Neutrophil (primary cell): ENCODE data around the gene CDC14B.

Experiments used
- H3K27ac ChIP-seq: fragments of 200-600 bp; sonication (generic); 2 replicates; pipeline ENCODE4 v1.5.1; 2016; ENCODE audit warnings: mild to moderate bottlenecking, moderate library complexity
- H3K27me3 ChIP-seq: fragments of 200-600 bp; sonication (generic); 2 replicates; pipeline ENCODE4 v1.6.0; 2016; ENCODE audit warnings: mild to moderate bottlenecking
- H3K36me3 ChIP-seq: fragments of 200-600 bp; sonication (generic); 2 replicates; pipeline ENCODE4 v1.5.1; 2017
- H3K4me1 ChIP-seq, 2 experiments: fragments of 200-600 bp in 1 of 2; sonication (generic) in 1 of 2; 1 replicate in 1 of 2; 2 replicates in 1 of 2; pipeline versions ENCODE4 v1.5.1 to v1.6.1; 2013 to 2016; ENCODE audit warnings: low read depth in 1 of 2, low read length in 1 of 2, mild to moderate bottlenecking in 1 of 2, moderate library complexity in 1 of 2; ENCODE audit not compliant: control insufficient read depth in 1 of 2, insufficient read depth in 1 of 2
- H3K4me3 ChIP-seq, 2 experiments: fragments of 200-600 bp in 1 of 2; sonication (generic) in 1 of 2; 1 replicate in 1 of 2; 2 replicates in 1 of 2; pipeline ENCODE4 v1.5.1; 2013 to 2016; ENCODE audit warnings: low read depth in 1 of 2, low read length in 1 of 2, mild to moderate bottlenecking in 1 of 2, moderate library complexity in 1 of 2
- H3K9me3 ChIP-seq: fragments of 200-600 bp; sonication (generic); 2 replicates; pipeline ENCODE4 v1.5.1; 2016
- TF ChIP-seq, protein P1 (sequence below): fragments of 200-600 bp; sonication (generic); IDR thresholded peaks from 2 replicates; pipeline ENCODE4 v1.5.1; 2016; ENCODE audit warnings: antibody characterized with exemption

CDC14B gene

DNA sequence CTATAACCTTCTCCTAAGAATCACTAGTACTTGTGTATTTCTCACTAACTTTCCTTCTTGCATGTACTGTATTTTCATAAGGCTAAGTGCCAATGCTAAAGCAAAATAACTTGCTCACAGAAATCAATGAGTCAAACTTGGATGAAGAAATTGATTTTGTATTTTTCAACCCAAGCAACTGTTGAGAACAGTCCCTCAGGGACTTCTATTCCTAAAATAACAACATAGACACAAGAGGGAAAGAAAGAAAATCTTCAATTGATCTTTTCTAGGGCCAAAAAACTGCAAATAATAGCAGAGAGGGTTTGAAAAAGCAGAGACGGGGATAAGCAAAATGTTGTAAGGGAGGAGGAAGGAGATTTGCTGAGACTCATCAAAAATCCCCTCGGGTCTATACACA is 99.9 kb downstream of the CDC14B start:
- H3K27ac ChIP-seq: no peak overlapping the region
- H3K9me3 ChIP-seq: no peaks in the 10 kb centered on the region
- peaks cover 9% of the 10 kb centered on the region for H3K36me3 ChIP-seq
- no peak overlapping the region for H3K4me3 ChIP-seq
- peaks cover 13 to 16% of the 10 kb centered on the region in 2 experiments for H3K4me1 ChIP-seq
- TF ChIP-seq, protein P1, sequence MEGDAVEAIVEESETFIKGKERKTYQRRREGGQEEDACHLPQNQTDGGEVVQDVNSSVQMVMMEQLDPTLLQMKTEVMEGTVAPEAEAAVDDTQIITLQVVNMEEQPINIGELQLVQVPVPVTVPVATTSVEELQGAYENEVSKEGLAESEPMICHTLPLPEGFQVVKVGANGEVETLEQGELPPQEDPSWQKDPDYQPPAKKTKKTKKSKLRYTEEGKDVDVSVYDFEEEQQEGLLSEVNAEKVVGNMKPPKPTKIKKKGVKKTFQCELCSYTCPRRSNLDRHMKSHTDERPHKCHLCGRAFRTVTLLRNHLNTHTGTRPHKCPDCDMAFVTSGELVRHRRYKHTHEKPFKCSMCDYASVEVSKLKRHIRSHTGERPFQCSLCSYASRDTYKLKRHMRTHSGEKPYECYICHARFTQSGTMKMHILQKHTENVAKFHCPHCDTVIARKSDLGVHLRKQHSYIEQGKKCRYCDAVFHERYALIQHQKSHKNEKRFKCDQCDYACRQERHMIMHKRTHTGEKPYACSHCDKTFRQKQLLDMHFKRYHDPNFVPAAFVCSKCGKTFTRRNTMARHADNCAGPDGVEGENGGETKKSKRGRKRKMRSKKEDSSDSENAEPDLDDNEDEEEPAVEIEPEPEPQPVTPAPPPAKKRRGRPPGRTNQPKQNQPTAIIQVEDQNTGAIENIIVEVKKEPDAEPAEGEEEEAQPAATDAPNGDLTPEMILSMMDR: no peak
- no peaks in the 10 kb centered on the region for H3K27me3 ChIP-seq

DNA sequence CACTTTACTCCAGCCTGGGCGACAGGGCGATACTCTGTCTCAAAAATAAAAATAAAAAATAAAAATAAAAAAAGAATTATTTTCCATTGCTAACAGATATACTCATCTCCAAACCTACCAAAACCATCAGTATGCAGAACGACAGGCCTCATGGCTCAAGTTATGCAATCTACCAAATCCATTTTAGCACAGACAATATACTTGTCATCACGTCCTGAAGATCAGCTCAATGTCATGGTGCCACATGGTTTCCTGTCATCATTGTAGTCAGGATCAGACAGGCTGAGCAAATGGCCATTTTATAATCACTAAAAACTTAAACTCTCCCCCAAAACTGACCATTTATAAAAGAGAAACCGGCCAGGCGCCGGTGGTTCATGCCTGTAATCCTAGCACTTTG is 100.5 kb downstream of the CDC14B start:
- Histone ChIP-seq H3K27me3 (no peaks in the 10 kb centered on the region), H3K9me3 (no peaks in the 10 kb centered on the region), H3K36me3 (peaks cover 16% of the 10 kb centered on the region), H3K4me1 (peaks cover 13 to 16% of the 10 kb centered on the region in 2 experiments), H3K4me3 (no peak overlapping the region), H3K27ac (no peak overlapping the region)
- TF ChIP-seq, protein P1: no peak

DNA sequence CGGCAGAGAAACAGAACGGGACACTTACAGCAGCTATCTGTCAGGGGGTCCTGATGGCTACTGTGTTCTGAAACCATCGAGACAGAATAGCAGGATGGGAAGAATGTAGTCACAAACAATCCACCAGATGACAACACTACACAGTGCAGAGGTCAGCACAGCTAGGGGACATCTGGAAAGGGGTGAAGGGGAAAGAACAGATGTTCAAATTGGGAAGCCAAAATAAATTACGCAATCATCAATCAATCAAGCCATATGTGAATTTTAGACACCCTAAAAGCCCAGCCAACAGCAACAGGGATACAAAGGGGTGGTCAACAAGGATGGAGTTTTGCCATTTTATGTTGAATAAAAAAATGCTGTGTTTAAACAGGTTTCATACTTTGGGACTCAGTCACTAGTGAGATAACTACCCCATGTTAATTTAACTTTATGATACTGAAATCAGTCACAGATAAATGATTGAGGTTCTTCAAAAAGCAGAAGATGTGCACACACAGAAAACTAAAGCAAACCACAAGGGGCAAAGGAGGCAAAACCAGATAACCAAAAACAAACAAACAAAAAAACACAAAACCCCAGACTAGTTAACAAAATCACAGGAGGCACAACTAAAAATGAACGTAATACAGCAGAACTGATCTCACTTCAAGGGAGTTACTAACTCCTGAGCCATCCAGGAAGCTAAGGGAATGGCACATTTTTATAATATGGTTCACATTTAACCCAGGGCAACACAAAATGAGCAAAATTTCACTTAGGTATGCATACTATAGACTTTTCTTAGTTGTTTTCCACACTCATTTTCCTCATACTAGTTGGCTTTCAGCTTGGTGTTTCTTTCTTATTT is 103.8 kb downstream of the CDC14B start:
- H3K4me3 ChIP-seq: no peak overlapping the region
- H3K27me3 ChIP-seq: no peaks in the 10 kb centered on the region
- TF ChIP-seq, protein P1: no peak
- H3K9me3 ChIP-seq: no peaks in the 10 kb centered on the region
- H3K36me3 ChIP-seq: peaks cover 27% of the 10 kb centered on the region
- H3K4me1 ChIP-seq: no peaks in the 10 kb centered on the region
- no peak overlapping the region for H3K27ac ChIP-seq

DNA sequence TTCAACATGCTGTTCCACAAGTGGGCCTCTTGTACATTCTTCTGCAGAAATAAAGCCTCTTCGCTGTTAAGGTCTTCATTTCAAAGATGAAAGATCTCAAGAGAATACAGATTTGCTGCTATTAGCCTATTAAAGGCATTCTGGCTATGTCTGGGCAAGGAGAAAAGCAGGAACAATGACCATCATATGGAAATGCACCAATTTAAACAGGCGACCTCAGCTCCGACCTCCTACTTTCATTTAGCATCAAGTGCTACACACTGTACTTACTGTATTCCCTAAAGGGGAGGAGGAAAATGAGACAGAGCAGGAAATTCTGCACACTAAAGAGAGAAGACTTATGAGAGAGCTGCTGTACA is 104.9 kb downstream of the CDC14B start:
- no peak overlapping the region for H3K27ac ChIP-seq
- no peaks in the 10 kb centered on the region for H3K27me3 ChIP-seq
- peaks cover 27% of the 10 kb centered on the region for H3K36me3 ChIP-seq
- no peaks in the 10 kb centered on the region for H3K4me1 ChIP-seq
- H3K4me3 ChIP-seq: no peak overlapping the region
- no peaks in the 10 kb centered on the region for H3K9me3 ChIP-seq
- TF ChIP-seq, protein P1: no peak

DNA sequence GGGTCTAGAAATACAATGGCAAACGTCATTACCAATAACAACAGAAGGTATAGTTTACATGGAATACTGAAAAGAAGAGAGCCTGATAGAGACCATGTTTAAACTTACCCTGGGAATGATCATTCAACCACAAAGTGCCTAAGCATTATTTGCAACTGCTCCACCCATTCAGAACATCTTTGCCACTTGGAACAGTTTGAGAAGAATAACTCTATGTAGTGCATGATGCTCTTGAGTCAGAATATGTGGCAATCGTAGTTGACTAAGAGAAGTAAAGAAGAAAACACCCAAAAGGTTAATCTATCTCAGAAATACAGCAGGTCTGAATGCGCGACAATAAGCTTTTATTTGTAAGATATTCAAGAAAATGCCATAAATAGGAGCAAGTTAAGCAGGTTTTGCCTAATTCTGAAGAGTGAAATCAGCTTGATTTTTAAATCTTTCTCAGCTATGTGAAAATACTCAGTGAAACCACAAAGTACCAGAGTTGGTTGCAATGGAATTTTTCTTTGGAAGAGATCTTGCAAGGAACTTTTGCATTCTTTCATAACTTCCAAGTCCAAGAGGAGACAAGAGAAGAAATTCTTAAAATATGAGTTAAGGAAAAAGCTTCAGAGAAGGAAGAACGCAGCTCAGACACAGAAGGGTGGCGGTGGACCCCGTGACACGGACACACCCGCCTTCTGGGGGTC is 105.4 kb downstream of the CDC14B start:
- H3K27ac ChIP-seq: no peak overlapping the region
- H3K27me3 ChIP-seq: no peaks in the 10 kb centered on the region
- no peaks in the 10 kb centered on the region for H3K4me1 ChIP-seq
- peaks cover 27% of the 10 kb centered on the region for H3K36me3 ChIP-seq
- no peaks in the 10 kb centered on the region for H3K9me3 ChIP-seq
- TF ChIP-seq, protein P1: no peak
- H3K4me3 ChIP-seq: no peak overlapping the region
